Neural progenitor cell (in vitro differentiated cells): ENCODE measurements around the gene TMEM43. TPM values are rescaled to one million over a fixed set of nuclear protein-coding genes. Genes with fewer than 3 reads are reported as not detected.

Source experiments
- DNase-seq: peaks from one replicate; pipeline ENCODE4 v3.0.0-alpha.2; 2016; ENCODE audit warnings: low spot score
- H2AFZ ChIP-seq: fragments of 200-600 bp; sonication (generic); replicated peaks from 2 replicates; pipeline ENCODE4 v1.6.1; 2016; ENCODE audit warnings: antibody characterized with exemption
- H3F3A ChIP-seq: fragments of 200-600 bp; sonication (generic); 2 replicates; pipeline ENCODE4 v1.6.1; 2016; ENCODE audit warnings: antibody characterized with exemption, low read depth
- H3K27ac ChIP-seq: fragments of 200-600 bp; sonication (generic); 2 replicates; pipeline ENCODE4 v1.5.1; 2016; ENCODE audit warnings: mild to moderate bottlenecking
- H3K27me3 ChIP-seq: fragments of 200-600 bp; sonication (generic); 2 replicates; pipeline ENCODE4 v1.6.1; 2016; ENCODE audit warnings: mild to moderate bottlenecking, moderate library complexity
- H3K36me3 ChIP-seq: fragments of 200-600 bp; sonication (generic); 2 replicates; pipeline ENCODE4 v1.5.1; 2016
- H3K4me1 ChIP-seq: fragments of 200-600 bp; sonication (generic); 2 replicates; pipeline ENCODE4 v1.6.1; 2016; ENCODE audit warnings: mixed run types
- H3K4me2 ChIP-seq: fragments of 200-600 bp; sonication (generic); 2 replicates; pipeline ENCODE4 v1.6.1; 2016
- H3K4me3 ChIP-seq: fragments of 200-600 bp; sonication (generic); 2 replicates; pipeline ENCODE4 v1.5.1; 2016
- H3K79me2 ChIP-seq: fragments of 200-600 bp; sonication (generic); 2 replicates; pipeline ENCODE4 v1.6.1; 2016; ENCODE audit warnings: low read depth
- H3K9ac ChIP-seq: fragments of 200-600 bp; sonication (generic); 2 replicates; pipeline ENCODE4 v1.6.1; 2016
- H3K9me3 ChIP-seq: fragments of 200-600 bp; sonication (generic); 2 replicates; pipeline ENCODE4 v1.5.1; 2016; ENCODE audit warnings: low read depth
- H4K20me1 ChIP-seq: fragments of 200-600 bp; sonication (generic); 2 replicates; pipeline ENCODE4 v1.6.1; 2016; ENCODE audit warnings: low read depth
- H3K27ac Mint-ChIP-seq: 3 replicates; pipeline ENCODE4 v1.8.0; 2021; ENCODE audit warnings: mixed read lengths
- H3K27me3 Mint-ChIP-seq: 2 replicates; pipeline ENCODE4 v1.8.0; 2022; ENCODE audit warnings: low read depth, mild to moderate bottlenecking, inconsistent platforms, moderate library complexity, mixed read lengths; ENCODE audit not compliant: insufficient read depth
- H3K36me3 Mint-ChIP-seq: 3 replicates; pipeline ENCODE4 v1.8.0; 2021; ENCODE audit warnings: mixed read lengths
- H3K4me1 Mint-ChIP-seq: 3 replicates; pipeline ENCODE4 v1.8.0; 2021; ENCODE audit warnings: mixed read lengths
- H3K4me3 Mint-ChIP-seq: 3 replicates; pipeline ENCODE4 v1.8.0; 2021; ENCODE audit warnings: mild to moderate bottlenecking, moderate library complexity, mixed read lengths
- H3K9me3 Mint-ChIP-seq: 3 replicates; pipeline ENCODE4 v1.8.0; 2020; ENCODE audit warnings: mixed read lengths
- EZH2 ChIP-seq: fragments of 200-600 bp; sonication (generic); IDR thresholded peaks from 2 replicates; pipeline ENCODE4 v1.6.1; 2017; ENCODE audit warnings: antibody characterized with exemption, mild to moderate bottlenecking, moderate library complexity
- EZH2phosphoT487 ChIP-seq: fragments of 200-600 bp; sonication (generic); IDR thresholded peaks from 2 replicates; pipeline ENCODE4 v1.6.1; 2017; ENCODE audit warnings: antibody characterized with exemption
- total RNA-seq: library from RNA; depleted of rRNA; stranded (reverse); fragments of >200 nt; gene quantifications from 2 replicates; pipeline ENCODE4 v1.2.3, GENCODE V29; 2015; ENCODE audit warnings: low replicate concordance
- TF ChIP-seq, protein P1 (sequence below): fragments of 200-600 bp; sonication (generic); IDR thresholded peaks from 2 replicates; pipeline ENCODE4 v1.5.1; 2017; ENCODE audit warnings: antibody characterized with exemption, mild to moderate bottlenecking

TMEM43 gene
- total RNA-seq, 1 donor from 2014 or later = 19.7 TPM

DNA sequence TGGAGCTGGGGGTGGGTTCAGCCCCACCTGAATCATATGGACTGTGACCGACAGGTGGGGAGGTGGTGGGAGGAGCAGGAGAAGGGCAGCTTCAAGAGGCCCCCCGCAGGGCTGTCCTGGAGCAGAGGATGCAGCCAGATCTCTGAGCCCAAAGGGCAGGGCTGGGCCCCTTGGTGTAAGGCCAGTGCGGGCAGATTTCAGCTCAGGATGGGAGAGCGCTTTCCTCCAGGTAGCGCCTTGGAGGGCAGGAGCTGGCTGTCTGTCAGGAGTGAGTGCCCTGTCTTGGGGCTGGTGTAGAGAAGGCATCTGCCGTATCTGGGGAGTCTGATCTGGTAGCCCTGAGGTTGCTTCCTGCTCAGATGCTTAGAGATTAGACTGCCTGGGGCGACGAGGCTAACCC is 7.3 kb downstream of the TMEM43 start:
- H3K79me2 ChIP-seq = peaks cover 14% of the 10 kb centered on the region
- H3K27ac Mint-ChIP-seq = no peak overlapping the region
- no peak overlapping the region for H3K4me2 ChIP-seq
- peaks cover 46% of the 10 kb centered on the region for H3K36me3 Mint-ChIP-seq
- H2AFZ ChIP-seq = no peak overlapping the region
- no peaks in the 10 kb centered on the region for H3K36me3 ChIP-seq
- no peaks in the 10 kb centered on the region for H3K9me3 Mint-ChIP-seq
- H3K9me3 ChIP-seq = no peaks in the 10 kb centered on the region
- TF ChIP-seq EZH2phosphoT487 (no peak), EZH2 (no peak)
- H3K4me3 Mint-ChIP-seq = peak overlapping the region; percentile 48
- no peak overlapping the region for H3K4me3 ChIP-seq
- H3K27ac ChIP-seq = no peak overlapping the region
- H4K20me1 ChIP-seq = peaks cover 2% of the 10 kb centered on the region
- no peaks in the 10 kb centered on the region for H3F3A ChIP-seq
- no peak for DNase-seq
- H3K27me3 Mint-ChIP-seq = no peaks in the 10 kb centered on the region
- no peak overlapping the region for H3K9ac ChIP-seq
- H3K4me1 ChIP-seq = no peaks in the 10 kb centered on the region
- no peaks in the 10 kb centered on the region for H3K4me1 Mint-ChIP-seq
- H3K27me3 ChIP-seq = no peaks in the 10 kb centered on the region

DNA sequence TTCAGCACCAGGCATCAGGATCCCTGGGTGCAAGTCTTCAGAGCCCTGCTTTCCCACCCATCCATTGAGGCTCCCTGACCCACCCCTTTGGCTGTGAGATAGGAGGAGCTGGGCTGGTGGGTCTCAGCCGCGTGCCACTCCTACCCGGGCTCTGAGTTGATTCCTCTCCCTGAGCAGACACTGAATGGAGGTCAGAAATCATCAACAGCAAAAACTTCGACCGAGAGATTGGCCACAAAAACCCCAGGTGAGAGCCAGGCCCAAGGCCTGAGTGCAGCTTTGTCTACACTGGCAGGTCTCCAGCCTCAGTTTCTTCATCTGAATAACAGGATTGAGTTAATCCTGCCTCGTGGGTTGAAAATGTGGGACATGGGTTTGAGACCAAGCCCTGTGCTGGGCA is 7.8 kb downstream of the TMEM43 start:
- no peak overlapping the region for H3K27ac Mint-ChIP-seq
- Histone ChIP-seq H3K4me1 (no peaks in the 10 kb centered on the region), H3K27ac (no peak overlapping the region), H3K4me3 (no peak overlapping the region), H3K79me2 (peaks cover 10% of the 10 kb centered on the region), H3F3A (no peaks in the 10 kb centered on the region), H3K4me2 (no peak overlapping the region), H3K36me3 (no peaks in the 10 kb centered on the region), H3K27me3 (no peaks in the 10 kb centered on the region), H3K9me3 (no peaks in the 10 kb centered on the region), H3K9ac (no peak overlapping the region), H2AFZ (no peak overlapping the region), H4K20me1 (no peaks in the 10 kb centered on the region)
- H3K36me3 Mint-ChIP-seq = peaks cover 43% of the 10 kb centered on the region
- no peak overlapping the region for H3K4me3 Mint-ChIP-seq
- H3K27me3 Mint-ChIP-seq = no peaks in the 10 kb centered on the region
- no peak for DNase-seq
- H3K9me3 Mint-ChIP-seq = no peaks in the 10 kb centered on the region
- TF ChIP-seq, protein P1, sequence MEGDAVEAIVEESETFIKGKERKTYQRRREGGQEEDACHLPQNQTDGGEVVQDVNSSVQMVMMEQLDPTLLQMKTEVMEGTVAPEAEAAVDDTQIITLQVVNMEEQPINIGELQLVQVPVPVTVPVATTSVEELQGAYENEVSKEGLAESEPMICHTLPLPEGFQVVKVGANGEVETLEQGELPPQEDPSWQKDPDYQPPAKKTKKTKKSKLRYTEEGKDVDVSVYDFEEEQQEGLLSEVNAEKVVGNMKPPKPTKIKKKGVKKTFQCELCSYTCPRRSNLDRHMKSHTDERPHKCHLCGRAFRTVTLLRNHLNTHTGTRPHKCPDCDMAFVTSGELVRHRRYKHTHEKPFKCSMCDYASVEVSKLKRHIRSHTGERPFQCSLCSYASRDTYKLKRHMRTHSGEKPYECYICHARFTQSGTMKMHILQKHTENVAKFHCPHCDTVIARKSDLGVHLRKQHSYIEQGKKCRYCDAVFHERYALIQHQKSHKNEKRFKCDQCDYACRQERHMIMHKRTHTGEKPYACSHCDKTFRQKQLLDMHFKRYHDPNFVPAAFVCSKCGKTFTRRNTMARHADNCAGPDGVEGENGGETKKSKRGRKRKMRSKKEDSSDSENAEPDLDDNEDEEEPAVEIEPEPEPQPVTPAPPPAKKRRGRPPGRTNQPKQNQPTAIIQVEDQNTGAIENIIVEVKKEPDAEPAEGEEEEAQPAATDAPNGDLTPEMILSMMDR = no peak
- TF ChIP-seq EZH2phosphoT487 = no peak
- no peak for TF ChIP-seq EZH2
- H3K4me1 Mint-ChIP-seq = no peaks in the 10 kb centered on the region

DNA sequence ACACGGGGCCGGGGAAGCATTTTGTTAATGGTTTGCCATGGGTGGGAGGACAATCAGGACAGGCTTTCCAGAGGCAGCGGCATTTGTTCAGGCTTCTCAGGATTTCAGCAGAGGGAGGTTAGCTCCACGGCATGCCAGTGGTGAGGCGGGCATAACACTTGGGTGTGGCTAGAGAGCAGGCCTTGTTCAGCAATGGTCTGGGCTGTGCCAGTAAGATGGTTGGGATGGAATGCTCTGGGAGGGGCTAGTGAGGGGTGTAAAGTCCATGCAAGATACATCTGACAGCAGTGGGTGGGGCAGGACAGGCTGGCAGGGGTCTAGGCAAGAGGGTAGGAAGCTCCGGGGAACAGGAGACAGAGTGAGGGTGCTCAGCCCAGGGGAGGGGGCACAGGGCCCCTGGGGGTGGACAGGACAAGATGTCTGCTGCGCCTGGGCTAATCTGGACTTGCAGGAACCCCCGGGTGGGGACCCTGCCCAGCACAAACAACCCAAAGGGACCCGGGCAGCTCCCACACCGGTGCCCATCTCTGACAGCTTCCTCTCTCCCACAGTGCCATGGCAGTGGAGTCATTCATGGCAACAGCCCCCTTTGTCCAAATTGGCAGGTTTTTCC is 8.4 kb downstream of the TMEM43 start:
- Histone ChIP-seq H3K4me1 (no peaks in the 10 kb centered on the region), H3K4me3 (no peak overlapping the region), H3K36me3 (no peaks in the 10 kb centered on the region), H3K79me2 (peaks cover 6% of the 10 kb centered on the region), H3F3A (no peaks in the 10 kb centered on the region), H4K20me1 (no peaks in the 10 kb centered on the region), H3K4me2 (no peak overlapping the region), H2AFZ (no peak overlapping the region), H3K27ac (no peak overlapping the region), H3K9me3 (no peaks in the 10 kb centered on the region), H3K27me3 (no peaks in the 10 kb centered on the region), H3K9ac (no peak overlapping the region)
- Mint-ChIP-seq H3K36me3 (peaks cover 37% of the 10 kb centered on the region), H3K9me3 (no peaks in the 10 kb centered on the region), H3K27me3 (no peaks in the 10 kb centered on the region), H3K27ac (no peak overlapping the region), H3K4me1 (no peaks in the 10 kb centered on the region), H3K4me3 (no peak overlapping the region)
- DNase-seq = no peak
- TF ChIP-seq, protein P1 = no peak
- TF ChIP-seq EZH2 (no peak), EZH2phosphoT487 (no peak)

DNA sequence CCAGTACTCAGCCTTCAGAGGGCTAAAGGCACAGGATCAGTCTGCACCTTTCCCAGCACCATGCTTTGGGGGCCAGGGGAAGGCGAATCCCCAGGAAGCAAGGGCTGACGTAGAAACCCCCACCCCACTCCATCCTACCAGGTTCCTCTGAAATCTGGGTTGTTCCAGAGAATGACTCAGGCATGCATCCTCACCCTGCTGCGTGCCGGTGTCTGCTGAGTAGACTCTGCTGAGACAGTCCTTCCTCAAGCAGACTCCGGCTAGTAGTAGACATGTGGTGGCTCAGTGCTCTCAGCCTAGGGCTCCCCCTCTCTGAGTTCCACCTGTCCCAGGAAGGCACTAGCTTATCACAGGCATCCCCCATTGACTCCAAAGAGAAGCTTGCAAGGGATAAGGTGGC is 9.0 kb downstream of the TMEM43 start:
- Histone ChIP-seq H3K4me2 (no peak overlapping the region), H3K36me3 (no peaks in the 10 kb centered on the region), H3K79me2 (peaks cover under 1% of the 10 kb centered on the region), H3K4me3 (no peak overlapping the region), H3F3A (no peaks in the 10 kb centered on the region), H4K20me1 (no peaks in the 10 kb centered on the region), H3K27me3 (no peaks in the 10 kb centered on the region), H3K9me3 (no peaks in the 10 kb centered on the region), H2AFZ (no peak overlapping the region), H3K27ac (no peak overlapping the region), H3K9ac (no peak overlapping the region), H3K4me1 (no peaks in the 10 kb centered on the region)
- no peak for DNase-seq
- no peaks in the 10 kb centered on the region for H3K4me1 Mint-ChIP-seq
- H3K36me3 Mint-ChIP-seq = peaks cover 32% of the 10 kb centered on the region
- H3K27me3 Mint-ChIP-seq = no peaks in the 10 kb centered on the region
- H3K4me3 Mint-ChIP-seq = no peak overlapping the region
- no peaks in the 10 kb centered on the region for H3K9me3 Mint-ChIP-seq
- TF ChIP-seq EZH2 (no peak), EZH2phosphoT487 (no peak)
- TF ChIP-seq, protein P1 = no peak
- no peak overlapping the region for H3K27ac Mint-ChIP-seq
